HCT116 (cell line): ENCODE measurements around the gene BTBD16.

ENCODE experiments used
- ATF3 ChIP-seq: IDR thresholded peaks from 2 replicates; pipeline ENCODE4 v1.6.1; 2012
- CTCF ChIP-seq, 3 experiments: fragments of 200-600 bp in 1 of 3; sonication (generic) in 1 of 3; IDR thresholded peaks in 2 of 3; conservative IDR thresholded peaks in 1 of 3; 2 replicates each; pipeline ENCODE4 v1.5.1; 2012 to 2017; ENCODE audit warnings: low read depth in 2 of 3, low read length in 2 of 3, antibody characterized with exemption in 1 of 3, borderline replicate concordance in 1 of 3, control low read depth in 1 of 3, mild to moderate bottlenecking in 1 of 3, mixed read lengths in 1 of 3, mixed run types in 1 of 3, moderate library complexity in 1 of 3; ENCODE audit not compliant: insufficient read depth in 1 of 3
- EZH2phosphoT487 ChIP-seq: fragments of 200-600 bp; IDR thresholded peaks from 2 replicates; pipeline ENCODE4 v1.6.1; 2018; ENCODE audit warnings: antibody characterized with exemption, borderline replicate concordance
- JUND ChIP-seq: IDR thresholded peaks from 2 replicates; pipeline ENCODE4 v1.6.1; 2012
- POLR2A ChIP-seq: IDR thresholded peaks from 2 replicates; pipeline ENCODE4 v1.7.0; 2011; ENCODE audit warnings: borderline replicate concordance; ENCODE audit not compliant: insufficient read depth, insufficient read length; ENCODE audit errors: extremely low read depth
- POLR2AphosphoS5 ChIP-seq: IDR thresholded peaks from 2 replicates; pipeline ENCODE4 v1.6.1; 2011; ENCODE audit warnings: mild to moderate bottlenecking, low read depth, low read length, moderate library complexity
- SIN3A ChIP-seq: IDR thresholded peaks from 2 replicates; pipeline ENCODE4 v1.6.1; 2012; ENCODE audit warnings: low read depth
- ZFX ChIP-seq: fragments of 450-650 bp; IDR thresholded peaks from 2 replicates; pipeline ENCODE4 v1.6.1; 2017

- TF ChIP-seq CTCF (IDR thresholded peaks at IDR 0.05 in 2 of 3, conservative IDR thresholded peaks at IDR 0.05 in 1 of 3; ENCODE audit: borderline replicate concordance in 1 of 3, insufficient read depth in 1 of 3, low read depth in 2 of 3, low read length in 2 of 3), result no peak
- no peak for TF ChIP-seq SIN3A
- no peak for TF ChIP-seq POLR2A
- no peak for TF ChIP-seq POLR2AphosphoS5
- TF ChIP-seq JUND, result no peak
- no peak for TF ChIP-seq EZH2phosphoT487
- no peak for TF ChIP-seq ZFX
- TF ChIP-seq ATF3, result no peak
Observed at GRCh38 chr10:122229666-122230065, 41.4 kb upstream of the BTBD16 start.
